Lower lobe of right lung (tissue), 2 donors: ENCODE data around the gene FAM117A. TPM values are rescaled to one million over a fixed set of nuclear protein-coding genes. Genes with fewer than 3 reads are reported as not detected.

Source experiments
- ATAC-seq, 2 donors: fragments of 200-7000 bp; cut with Tn5 transposase; one replicate each; pipeline ENCODE4 v1.9.1; 2020 to 2022; ENCODE audit warnings: mild to moderate bottlenecking in 2 of 2, moderate library complexity in 2 of 2
- DNase-seq: peaks from one replicate; pipeline ENCODE4 v3.0.0-alpha.2; 2020
- H3K27ac ChIP-seq: fragments of 200-600 bp; one replicate; pipeline ENCODE4 v1.8.0; 2022
- H3K27me3 ChIP-seq: fragments of 200-600 bp; one replicate; pipeline ENCODE4 v1.8.0; 2022; ENCODE audit warnings: low read depth
- H3K36me3 ChIP-seq: fragments of 200-600 bp; one replicate; pipeline ENCODE4 v1.8.0; 2022; ENCODE audit warnings: mild to moderate bottlenecking
- H3K4me1 ChIP-seq: fragments of 200-600 bp; one replicate; pipeline ENCODE4 v1.8.0; 2022
- H3K4me3 ChIP-seq: fragments of 200-600 bp; one replicate; pipeline ENCODE4 v1.8.0; 2022; ENCODE audit warnings: mild to moderate bottlenecking
- H3K9me3 ChIP-seq: fragments of 200-600 bp; one replicate; pipeline ENCODE4 v1.8.0; 2022
- intact Hi-C: fragments of 100-400 bp; cut with DNase I; formaldehyde crosslinking; loops from one replicate; pipeline ENCODE4 v1.11.0; 2022
- total RNA-seq: library from RNA; stranded (reverse); fragmentation: NEBNext Ultra II Directional; extraction: Animal tissue kit (Norgen Biotek cat#: 25700); gene quantifications from one replicate; pipeline ENCODE4 v1.2.1, GENCODE V29; 2021
- TF ChIP-seq, protein P1 (sequence below): fragments of 200-600 bp; IDR thresholded peaks from one replicate; pipeline ENCODE4 v1.8.0; 2022; ENCODE audit warnings: antibody characterized with exemption, mild to moderate bottlenecking
- donor health status: DM: no; HTN: yes; CAD: no; lungs with severe emphysema.

The FAM117A gene
- total RNA-seq, 1 donor from 2014 or later, result 16.4 TPM

DNA sequence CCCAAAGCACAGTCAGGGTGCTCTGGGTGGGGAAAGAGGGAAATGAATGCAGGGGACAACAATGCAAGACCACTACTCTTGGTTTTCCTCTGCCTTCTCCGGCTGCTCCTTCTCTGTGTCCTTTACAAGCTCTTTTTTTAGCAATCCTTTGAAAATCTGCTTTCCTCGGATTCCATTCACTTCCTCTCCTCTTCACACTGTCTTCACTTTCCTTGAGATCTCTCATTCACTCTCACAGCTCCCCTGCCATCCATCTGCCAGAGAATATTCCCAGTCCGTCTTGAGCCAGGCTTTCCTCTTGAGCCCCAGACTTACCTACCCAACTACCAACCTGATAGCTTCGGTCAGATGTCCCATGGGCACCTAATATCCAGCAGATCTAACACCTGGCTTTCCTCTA, 75.1 kb downstream of the FAM117A start:
- H3K4me1 ChIP-seq, result peaks cover 37% of the 10 kb centered on the region
- intact Hi-C loops, result no loop called here
- no peaks in the 10 kb centered on the region for H3K9me3 ChIP-seq
- TF ChIP-seq, protein P1, sequence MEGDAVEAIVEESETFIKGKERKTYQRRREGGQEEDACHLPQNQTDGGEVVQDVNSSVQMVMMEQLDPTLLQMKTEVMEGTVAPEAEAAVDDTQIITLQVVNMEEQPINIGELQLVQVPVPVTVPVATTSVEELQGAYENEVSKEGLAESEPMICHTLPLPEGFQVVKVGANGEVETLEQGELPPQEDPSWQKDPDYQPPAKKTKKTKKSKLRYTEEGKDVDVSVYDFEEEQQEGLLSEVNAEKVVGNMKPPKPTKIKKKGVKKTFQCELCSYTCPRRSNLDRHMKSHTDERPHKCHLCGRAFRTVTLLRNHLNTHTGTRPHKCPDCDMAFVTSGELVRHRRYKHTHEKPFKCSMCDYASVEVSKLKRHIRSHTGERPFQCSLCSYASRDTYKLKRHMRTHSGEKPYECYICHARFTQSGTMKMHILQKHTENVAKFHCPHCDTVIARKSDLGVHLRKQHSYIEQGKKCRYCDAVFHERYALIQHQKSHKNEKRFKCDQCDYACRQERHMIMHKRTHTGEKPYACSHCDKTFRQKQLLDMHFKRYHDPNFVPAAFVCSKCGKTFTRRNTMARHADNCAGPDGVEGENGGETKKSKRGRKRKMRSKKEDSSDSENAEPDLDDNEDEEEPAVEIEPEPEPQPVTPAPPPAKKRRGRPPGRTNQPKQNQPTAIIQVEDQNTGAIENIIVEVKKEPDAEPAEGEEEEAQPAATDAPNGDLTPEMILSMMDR, result no peak
- H3K27ac ChIP-seq, result peak overlapping the region; percentile 81
- DNase-seq, result no peak
- no peaks in the 10 kb centered on the region for H3K36me3 ChIP-seq
- no peaks in the 10 kb centered on the region for H3K27me3 ChIP-seq
- H3K4me3 ChIP-seq, result no peak overlapping the region
- ATAC-seq, result no peak

DNA sequence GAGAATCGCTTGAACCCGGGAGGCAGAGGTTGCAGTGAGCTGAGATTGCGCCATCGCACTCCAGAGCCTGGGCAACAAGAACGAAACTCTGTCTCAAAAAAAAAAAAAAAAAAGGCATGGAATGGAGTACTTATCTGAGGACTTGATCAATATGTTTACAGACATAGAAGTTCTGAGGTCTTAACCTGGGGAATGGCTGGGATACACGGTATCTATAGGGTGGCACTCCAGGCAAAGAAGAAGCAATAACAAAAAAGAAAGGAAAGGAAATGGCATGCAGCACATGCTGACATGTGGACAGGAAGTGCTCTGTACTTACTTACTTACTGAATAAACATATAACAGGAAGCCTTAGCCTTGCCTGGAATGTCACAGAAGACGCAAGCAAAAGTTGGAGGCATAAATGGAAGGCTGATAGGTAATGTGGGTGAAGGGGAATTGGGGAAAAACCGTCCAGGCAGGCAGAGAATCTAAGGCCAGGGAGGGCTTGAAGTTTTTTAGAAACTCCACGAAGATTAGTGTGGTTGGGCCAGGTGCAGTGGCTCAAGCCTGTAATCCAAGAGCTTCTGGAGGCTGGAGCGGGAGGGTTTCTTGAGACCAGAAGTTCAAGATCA, 75.9 kb downstream of the FAM117A start:
- DNase-seq, result no peak
- peak; percentile 73 to 78 for ATAC-seq
- TF ChIP-seq, protein P1, result no peak
- Histone ChIP-seq H3K27me3 (no peaks in the 10 kb centered on the region), H3K4me1 (peaks cover 37% of the 10 kb centered on the region), H3K9me3 (no peaks in the 10 kb centered on the region), H3K4me3 (no peak overlapping the region), H3K27ac (peak overlapping the region; percentile 81), H3K36me3 (no peaks in the 10 kb centered on the region)
- intact Hi-C loops, result no loop called here

DNA sequence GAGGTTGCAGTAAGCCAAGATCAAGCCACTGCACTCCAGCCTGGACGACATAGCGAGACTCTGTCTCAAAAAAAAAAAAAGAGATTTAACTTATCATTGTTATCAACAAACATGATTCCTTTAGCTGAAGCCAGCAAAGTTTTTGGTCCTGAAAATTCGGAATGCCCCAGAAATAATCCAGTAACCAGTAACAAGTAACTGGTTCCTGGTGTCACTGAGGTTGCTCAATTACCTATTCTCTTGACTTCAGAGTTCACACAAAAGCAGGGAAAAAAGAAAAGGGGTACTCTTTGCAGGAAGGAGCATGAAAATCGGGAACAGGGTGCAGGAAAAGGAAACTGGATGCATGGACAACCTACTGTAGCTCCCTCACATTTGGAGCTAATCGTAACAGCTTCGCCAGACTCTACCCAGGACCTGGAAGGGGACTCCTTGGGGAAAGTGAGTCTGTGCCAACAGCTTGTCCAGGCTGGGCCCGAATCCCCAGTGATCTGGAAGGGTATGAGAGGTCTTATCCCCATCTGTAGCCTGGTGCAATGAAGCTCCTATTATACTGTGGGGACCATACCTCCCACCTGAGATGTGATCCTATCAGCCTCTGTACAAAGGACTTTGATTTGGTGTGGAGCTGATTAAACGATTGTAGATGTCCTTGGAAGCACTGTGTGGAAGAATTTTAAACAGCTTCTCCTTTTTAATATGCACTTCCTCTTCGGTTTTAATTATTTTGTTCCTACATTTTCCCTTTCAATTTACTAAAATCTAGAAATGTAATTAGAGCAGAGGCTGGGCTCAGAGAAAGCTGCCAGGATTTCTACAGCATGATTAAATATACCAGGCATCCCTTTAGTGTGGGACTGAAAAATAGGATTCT, 82.6 kb downstream of the FAM117A start:
- no peak for ATAC-seq
- Histone ChIP-seq H3K4me3 (no peak overlapping the region), H3K4me1 (peaks cover 14% of the 10 kb centered on the region), H3K27ac (no peak overlapping the region), H3K9me3 (no peaks in the 10 kb centered on the region), H3K36me3 (no peaks in the 10 kb centered on the region), H3K27me3 (no peaks in the 10 kb centered on the region)
- TF ChIP-seq, protein P1, result no peak
- intact Hi-C loops, result no loop called here
- no peak for DNase-seq

DNA sequence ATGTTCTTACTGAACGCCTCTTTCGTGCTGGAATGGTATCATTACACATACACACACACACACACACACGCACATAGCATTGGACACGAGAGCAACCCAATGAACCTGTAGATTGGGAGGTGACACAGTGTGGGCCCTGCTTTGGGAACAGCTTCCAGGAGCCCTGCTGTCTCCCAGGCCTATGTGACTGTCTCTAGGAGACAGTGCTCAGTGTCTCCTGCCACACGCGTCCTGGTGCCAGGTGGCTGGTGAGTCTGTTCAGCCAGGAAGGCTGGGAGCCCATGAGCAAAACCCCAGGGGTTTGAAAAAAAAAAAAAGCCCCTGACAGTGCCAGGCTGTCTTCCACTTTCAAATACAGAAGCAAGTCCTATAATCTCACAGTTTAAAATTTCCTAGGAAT, 83.6 kb downstream of the FAM117A start:
- TF ChIP-seq, protein P1, result no peak

DNA sequence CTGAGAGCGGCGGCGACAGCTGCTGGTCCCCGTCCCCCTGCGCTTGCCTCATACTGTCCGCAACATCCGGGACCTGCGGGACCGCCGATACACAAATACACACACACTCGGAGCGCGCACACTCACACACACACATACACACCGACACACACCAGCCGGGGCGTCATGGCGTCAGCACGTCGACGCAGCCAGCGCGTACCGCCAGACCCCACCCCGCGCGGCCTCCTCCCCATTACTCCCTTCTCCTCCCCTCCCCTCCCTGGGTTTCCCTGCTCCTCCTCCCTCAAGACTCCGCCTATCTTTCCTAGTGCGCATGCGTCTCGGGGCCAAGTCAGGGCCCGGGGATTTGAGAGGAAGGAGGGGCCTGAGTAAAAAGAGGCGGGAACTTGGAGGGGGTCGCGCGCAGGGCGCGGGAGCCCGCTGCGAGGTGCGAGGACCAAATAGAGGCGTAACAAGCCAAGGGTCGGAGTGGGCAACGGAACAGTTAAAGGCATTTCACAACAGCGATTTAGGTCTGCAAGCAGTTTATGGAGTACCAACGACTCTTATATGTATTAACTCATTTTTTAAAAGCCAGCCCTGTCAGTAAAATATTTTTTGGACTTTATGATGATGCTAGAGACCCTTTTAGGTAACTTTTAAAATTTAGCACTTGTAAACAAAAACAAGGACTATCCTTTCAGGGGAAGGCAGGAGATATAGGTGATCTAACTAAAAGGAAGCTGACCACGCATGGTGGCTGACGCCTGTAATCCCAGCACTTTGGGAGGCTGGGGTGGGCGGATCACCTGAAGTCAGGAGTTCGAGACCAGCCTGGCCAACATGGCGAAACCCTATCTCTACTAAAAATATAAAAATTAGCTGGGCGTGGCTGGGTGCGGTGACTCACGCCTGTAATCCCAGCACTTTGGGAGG, 85.7 kb downstream of the FAM117A start, which contains the start of gene SPOP:
SPOP (minus strand) TSS at position 165 of the 915 bp plus-strand sequence. CDS start 55,287 bp downstream, outside the sequence.
- Histone ChIP-seq H3K4me1 (peaks cover 45% of the 10 kb centered on the region), H3K27ac (peak within 1 kb of the TSS; percentile 96), H3K9me3 (no peaks in the 10 kb centered on the region), H3K27me3 (no peaks in the 10 kb centered on the region), H3K4me3 (peak within 1 kb of the TSS; percentile 76), H3K36me3 (no peaks in the 10 kb centered on the region)
- intact Hi-C loops, result no loop called here
- DNase-seq (peak; percentile 100), ATAC-seq (peak; percentile 98 to 100)
- TF ChIP-seq, protein P1, result no peak

More for the DNA sequence above, 83.6 kb downstream of the FAM117A start:
- no peak overlapping the region for H3K27ac ChIP-seq
- H3K4me3 ChIP-seq, result no peak overlapping the region
- no peaks in the 10 kb centered on the region for H3K27me3 ChIP-seq
- peaks cover 24% of the 10 kb centered on the region for H3K4me1 ChIP-seq
- no peaks in the 10 kb centered on the region for H3K9me3 ChIP-seq
- DNase-seq, result no peak
- ATAC-seq, result no peak
- no peaks in the 10 kb centered on the region for H3K36me3 ChIP-seq
- intact Hi-C loops, result no loop called here
